Smooth muscle cell (in vitro differentiated cells): ENCODE measurements around the gene IGFBP1. TPM values are rescaled to one million over a fixed set of nuclear protein-coding genes. Genes with fewer than 3 reads are reported as not detected.
A peak's percentile ranks its signal among the peaks of the same experiment; 100 is the strongest.

Source experiments
- DNase-seq: peaks from one replicate; lab custom pipeline; 2025; ENCODE audit not compliant: unreplicated experiment; lab: John Stamatoyannopoulos, UW
- H2AFZ ChIP-seq: fragments of 200-600 bp; sonication (generic); 2 replicates; pipeline ENCODE4 v1.6.0; 2016; ENCODE audit warnings: antibody characterized with exemption, low read depth, mild to moderate bottlenecking
- H3F3A ChIP-seq: fragments of 200-600 bp; sonication (generic); 2 replicates; pipeline ENCODE4 v1.6.0; 2017; ENCODE audit warnings: antibody characterized with exemption, low read depth
- H3K27ac ChIP-seq: fragments of 200-600 bp; sonication (generic); 2 replicates; pipeline ENCODE4 v1.5.1; 2016; ENCODE audit warnings: low read depth, mild to moderate bottlenecking
- H3K27me3 ChIP-seq: fragments of 200-600 bp; sonication (generic); 2 replicates; pipeline ENCODE4 v1.6.1; 2016; ENCODE audit warnings: low read depth, mild to moderate bottlenecking
- H3K36me3 ChIP-seq: fragments of 200-600 bp; sonication (generic); 2 replicates; pipeline ENCODE4 v1.5.1; 2016; ENCODE audit warnings: low read depth
- H3K4me1 ChIP-seq: fragments of 200-600 bp; sonication (generic); 2 replicates; pipeline ENCODE4 v1.5.1; 2016; ENCODE audit warnings: low read depth
- H3K4me2 ChIP-seq: fragments of 200-600 bp; sonication (generic); 2 replicates; pipeline ENCODE4 v1.6.0; 2016; ENCODE audit warnings: mild to moderate bottlenecking
- H3K4me3 ChIP-seq: fragments of 200-600 bp; sonication (generic); 2 replicates; pipeline ENCODE4 v1.5.1; 2016; ENCODE audit warnings: mild to moderate bottlenecking
- H3K79me2 ChIP-seq: fragments of 200-600 bp; sonication (generic); 2 replicates; pipeline ENCODE4 v1.6.0; 2016; ENCODE audit warnings: low read depth, mild to moderate bottlenecking
- H3K9ac ChIP-seq: fragments of 200-600 bp; sonication (generic); 2 replicates; pipeline ENCODE4 v1.6.0; 2016; ENCODE audit warnings: low read depth
- H3K9me3 ChIP-seq: fragments of 200-600 bp; sonication (generic); replicated peaks from 2 replicates; pipeline ENCODE4 v1.5.1; 2016; ENCODE audit warnings: low read depth
- H4K20me1 ChIP-seq: fragments of 200-600 bp; sonication (generic); 2 replicates; pipeline ENCODE4 v1.6.0; 2016; ENCODE audit warnings: low read depth
- whole genome bisulfite sequencing: methylation state at CpG from one replicate; pipeline ENCODE4 v1.1.7; 2016; ENCODE audit warnings: low lambda C conversion rate; 5-methylcytosine and 5-hydroxymethylcytosine counted together
- polyA plus RNA-seq: library from polyadenylated mRNA; unstranded; fragments of >200 nt; fragmentation: Nextera tagmentation; extraction: Ambion mirVana; gene quantifications from 2 replicates; pipeline ENCODE4 v1.2.1, GENCODE V29; 2016
- total RNA-seq: library from RNA; depleted of rRNA; stranded (reverse); fragments of >200 nt; gene quantifications from 2 replicates; pipeline ENCODE4 v1.2.3, GENCODE V29; 2014
- TF ChIP-seq, protein P1 (sequence below): fragments of 200-600 bp; sonication (generic); IDR thresholded peaks from 2 replicates; pipeline ENCODE4 v1.5.1; 2017; ENCODE audit warnings: borderline replicate concordance, mild to moderate bottlenecking, antibody characterized with exemption; ENCODE audit not compliant: insufficient read depth, poor library complexity, severe bottlenecking

IGFBP1 gene
- total and polyA plus RNA-seq, 2 experiments from 2014 or later: not detected

DNA sequence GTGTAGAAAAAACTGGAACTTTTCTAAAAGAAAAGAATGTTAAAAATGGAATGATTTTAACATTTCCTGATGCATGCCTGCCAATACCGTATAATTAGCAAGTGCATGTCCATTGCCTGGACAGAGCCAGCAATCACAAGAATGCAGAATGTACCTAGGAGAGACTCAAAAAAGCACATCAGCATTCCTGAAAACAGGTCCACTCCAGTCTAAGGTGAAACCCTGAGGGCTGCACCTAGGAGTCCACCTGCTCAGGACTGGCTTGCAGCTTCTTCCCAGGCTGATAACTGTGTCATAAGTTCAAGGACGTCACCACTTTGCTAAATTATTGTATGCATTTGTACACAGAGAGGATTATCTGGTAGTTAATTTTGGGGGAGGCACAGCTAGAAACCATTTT is 20.8 kb upstream of the IGFBP1 start:
- Histone ChIP-seq H3K36me3 (no peaks in the 10 kb centered on the region), H2AFZ (no peak overlapping the region), H3K9me3 (no peaks in the 10 kb centered on the region), H3K4me2 (no peak overlapping the region), H3K4me1 (no peaks in the 10 kb centered on the region), H4K20me1 (no peaks in the 10 kb centered on the region), H3K9ac (no peak overlapping the region), H3K27ac (no peak overlapping the region), H3K4me3 (no peak overlapping the region), H3K79me2 (no peaks in the 10 kb centered on the region), H3F3A (no peaks in the 10 kb centered on the region), H3K27me3 (peaks cover under 1% of the 10 kb centered on the region)
- WGBS: 87% methylated on average over 2 of the region's 2 CpGs
- DNase-seq: no peak
- TF ChIP-seq, protein P1, sequence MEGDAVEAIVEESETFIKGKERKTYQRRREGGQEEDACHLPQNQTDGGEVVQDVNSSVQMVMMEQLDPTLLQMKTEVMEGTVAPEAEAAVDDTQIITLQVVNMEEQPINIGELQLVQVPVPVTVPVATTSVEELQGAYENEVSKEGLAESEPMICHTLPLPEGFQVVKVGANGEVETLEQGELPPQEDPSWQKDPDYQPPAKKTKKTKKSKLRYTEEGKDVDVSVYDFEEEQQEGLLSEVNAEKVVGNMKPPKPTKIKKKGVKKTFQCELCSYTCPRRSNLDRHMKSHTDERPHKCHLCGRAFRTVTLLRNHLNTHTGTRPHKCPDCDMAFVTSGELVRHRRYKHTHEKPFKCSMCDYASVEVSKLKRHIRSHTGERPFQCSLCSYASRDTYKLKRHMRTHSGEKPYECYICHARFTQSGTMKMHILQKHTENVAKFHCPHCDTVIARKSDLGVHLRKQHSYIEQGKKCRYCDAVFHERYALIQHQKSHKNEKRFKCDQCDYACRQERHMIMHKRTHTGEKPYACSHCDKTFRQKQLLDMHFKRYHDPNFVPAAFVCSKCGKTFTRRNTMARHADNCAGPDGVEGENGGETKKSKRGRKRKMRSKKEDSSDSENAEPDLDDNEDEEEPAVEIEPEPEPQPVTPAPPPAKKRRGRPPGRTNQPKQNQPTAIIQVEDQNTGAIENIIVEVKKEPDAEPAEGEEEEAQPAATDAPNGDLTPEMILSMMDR: no peak

DNA sequence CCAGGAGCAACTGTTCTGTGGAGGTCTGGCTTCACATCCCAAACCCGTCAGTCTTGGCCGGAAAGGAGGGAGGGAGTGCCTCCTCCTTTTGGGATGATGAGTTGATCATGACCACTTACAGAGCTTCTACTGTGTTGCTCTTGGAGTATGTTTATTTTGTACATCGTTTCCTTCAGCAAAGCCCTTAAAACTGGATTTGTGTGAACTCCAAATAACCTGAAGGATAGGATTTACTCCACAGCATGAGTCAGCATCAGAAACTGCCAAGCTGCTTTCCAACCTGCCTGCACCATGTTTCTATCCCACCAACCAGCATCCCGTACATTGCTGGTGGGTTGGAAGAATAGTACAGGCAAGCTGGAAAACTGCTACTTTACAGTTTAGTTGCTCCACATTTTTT is 18.9 kb upstream of the IGFBP1 start:
- Histone ChIP-seq H3K4me1 (no peaks in the 10 kb centered on the region), H4K20me1 (no peaks in the 10 kb centered on the region), H3K4me3 (no peak overlapping the region), H3K27me3 (no peaks in the 10 kb centered on the region), H3K27ac (no peak overlapping the region), H3F3A (no peaks in the 10 kb centered on the region), H2AFZ (no peak overlapping the region), H3K9ac (no peak overlapping the region), H3K4me2 (no peak overlapping the region), H3K9me3 (no peaks in the 10 kb centered on the region), H3K36me3 (no peaks in the 10 kb centered on the region), H3K79me2 (no peaks in the 10 kb centered on the region)
- no peak for DNase-seq
- WGBS: 63% methylated on average over 4 of the region's 4 CpGs
- TF ChIP-seq, protein P1: no peak

DNA sequence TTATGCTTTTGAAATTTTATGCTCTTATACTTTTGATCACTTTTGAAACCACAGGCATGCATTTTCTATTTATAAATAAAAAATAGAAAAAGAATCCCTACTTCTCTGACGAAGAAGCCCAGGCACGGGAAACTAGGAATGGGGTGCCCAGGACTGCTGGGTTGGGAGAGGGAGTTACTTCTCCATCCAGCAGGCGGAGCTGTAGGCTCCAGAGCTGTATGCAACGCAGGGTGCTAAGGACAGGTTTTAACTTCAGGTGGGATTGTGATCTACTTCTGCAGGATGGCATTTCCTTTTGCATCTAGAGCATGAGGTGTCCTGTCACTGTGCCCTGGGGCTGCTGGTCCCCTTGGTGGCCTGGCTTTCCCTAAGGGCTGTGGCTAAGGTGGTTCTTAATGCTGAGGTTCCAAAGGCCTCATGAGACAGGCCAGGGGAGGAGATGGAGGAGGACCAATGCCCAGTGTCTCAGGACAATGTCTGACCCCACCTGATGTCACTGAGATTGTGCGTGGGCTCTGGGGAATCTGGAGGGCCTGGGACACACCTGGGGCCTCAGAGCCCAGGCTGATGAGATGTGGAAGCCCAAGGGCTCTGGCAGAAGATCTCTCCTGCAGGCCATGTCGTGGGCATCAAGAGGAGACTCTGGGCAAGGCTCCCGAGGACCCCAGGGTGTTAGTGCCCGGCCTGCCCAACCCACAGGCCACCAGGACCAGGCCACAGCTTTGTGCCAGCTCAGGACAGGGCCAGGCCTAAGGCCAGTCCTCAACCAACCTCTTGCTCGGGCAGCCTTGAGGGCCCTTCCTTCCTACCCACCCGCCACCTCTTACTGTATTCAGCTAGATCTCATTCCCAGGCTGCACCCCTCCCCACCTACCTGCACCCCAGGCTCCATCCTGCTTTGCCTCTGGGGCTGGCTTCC is 15.9 kb upstream of the IGFBP1 start:
- WGBS: 67% methylated on average over 10 of the region's 10 CpGs
- Histone ChIP-seq H3K27me3 (no peaks in the 10 kb centered on the region), H3K4me2 (no peak overlapping the region), H2AFZ (no peak overlapping the region), H4K20me1 (no peaks in the 10 kb centered on the region), H3K79me2 (no peaks in the 10 kb centered on the region), H3K27ac (no peak overlapping the region), H3F3A (no peaks in the 10 kb centered on the region), H3K36me3 (no peaks in the 10 kb centered on the region), H3K4me1 (no peaks in the 10 kb centered on the region), H3K9me3 (no peaks in the 10 kb centered on the region), H3K4me3 (no peak overlapping the region), H3K9ac (no peak overlapping the region)
- TF ChIP-seq, protein P1: peak; percentile 48
- DNase-seq: no peak

DNA sequence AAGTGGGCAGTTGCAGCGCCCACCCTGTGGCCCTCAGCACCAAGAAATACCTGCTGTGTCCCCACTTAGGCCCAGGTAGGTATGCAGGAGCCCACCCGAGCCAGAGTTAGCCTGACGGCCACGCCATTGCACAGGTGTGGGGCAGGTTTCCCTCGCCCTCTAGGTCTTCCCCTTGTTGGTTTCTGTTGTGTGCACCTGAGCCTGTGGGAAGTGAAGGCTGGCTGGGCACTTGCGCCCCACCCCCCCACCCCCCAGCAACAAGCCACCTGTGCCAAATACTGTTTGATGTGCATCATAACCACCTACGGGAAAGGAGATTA is 15.3 kb upstream of the IGFBP1 start, which contains the start of gene CCDC201:
CCDC201 (minus strand) TSS at position 48 of the 320 bp plus-strand sequence. CDS start 75 bp downstream, outside the sequence.
- 85% methylated on average over 7 of the region's 7 CpGs for WGBS
- H3K27ac ChIP-seq: no peak within 1 kb of the TSS
- no peak within 1 kb of the TSS for H3K9ac ChIP-seq
- no peaks in the 10 kb centered on the region for H3K27me3 ChIP-seq
- no peaks in the 10 kb centered on the region for H3K9me3 ChIP-seq
- H3K4me3 ChIP-seq: no peak within 1 kb of the TSS
- no peak within 1 kb of the TSS for H3K4me2 ChIP-seq
- no peak for DNase-seq
- H4K20me1 ChIP-seq: no peaks in the 10 kb centered on the region
- H3K4me1 ChIP-seq: no peaks in the 10 kb centered on the region
- TF ChIP-seq, protein P1: no peak
- no peaks in the 10 kb centered on the region for H3K79me2 ChIP-seq
- H3F3A ChIP-seq: no peaks in the 10 kb centered on the region
- H3K36me3 ChIP-seq: no peaks in the 10 kb centered on the region
- H2AFZ ChIP-seq: no peak within 1 kb of the TSS
